B cell (primary cell): ENCODE results near the gene AURKA.

Experiments used
- EZH2 ChIP-seq: IDR thresholded peaks from 2 replicates; pipeline ENCODE4 v1.6.1; 2012; ENCODE audit warnings: borderline replicate concordance, low read depth, mild to moderate bottlenecking, moderate library complexity, low read length; ENCODE audit not compliant: insufficient read depth, poor library complexity, severe bottlenecking
- TF ChIP-seq, protein P1 (sequence below): fragments of 200-600 bp; IDR thresholded peaks from one replicate; pipeline ENCODE4 v1.8.0; 2022; ENCODE audit warnings: antibody characterized with exemption, mild to moderate bottlenecking

DNA sequence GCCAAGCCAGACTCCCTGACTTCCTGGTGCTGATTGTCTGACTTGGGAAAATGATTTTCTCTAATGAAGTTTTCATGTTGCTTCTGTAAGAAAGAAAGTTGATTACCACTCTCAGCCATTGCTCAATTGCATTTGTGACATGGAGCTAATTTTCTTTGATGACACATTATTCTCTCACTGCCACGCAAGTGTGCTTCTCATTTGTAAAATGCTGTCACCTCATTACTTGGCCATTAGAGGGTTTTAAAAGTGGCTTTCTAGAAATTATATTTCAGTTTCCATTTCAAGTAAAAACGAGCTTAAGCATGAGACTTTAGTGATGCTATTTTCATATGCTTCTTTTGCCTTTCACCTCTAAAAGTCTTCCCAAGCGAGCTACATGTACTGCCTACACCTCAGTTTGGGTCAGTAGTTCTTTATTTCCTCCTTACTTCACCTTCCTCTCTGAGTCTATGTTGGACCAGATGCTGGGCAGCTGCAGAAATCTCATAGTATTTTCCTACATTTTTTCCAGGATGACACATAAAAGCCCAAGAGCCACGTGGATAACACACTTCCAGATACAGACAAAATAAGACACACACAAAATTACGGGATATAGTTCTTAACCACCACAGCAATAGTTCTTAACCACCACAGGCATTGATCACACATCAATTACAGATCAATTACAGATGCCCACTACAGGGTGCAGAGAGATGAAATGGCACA lies 39.5 kb downstream of the AURKA start:
- TF ChIP-seq, protein P1, sequence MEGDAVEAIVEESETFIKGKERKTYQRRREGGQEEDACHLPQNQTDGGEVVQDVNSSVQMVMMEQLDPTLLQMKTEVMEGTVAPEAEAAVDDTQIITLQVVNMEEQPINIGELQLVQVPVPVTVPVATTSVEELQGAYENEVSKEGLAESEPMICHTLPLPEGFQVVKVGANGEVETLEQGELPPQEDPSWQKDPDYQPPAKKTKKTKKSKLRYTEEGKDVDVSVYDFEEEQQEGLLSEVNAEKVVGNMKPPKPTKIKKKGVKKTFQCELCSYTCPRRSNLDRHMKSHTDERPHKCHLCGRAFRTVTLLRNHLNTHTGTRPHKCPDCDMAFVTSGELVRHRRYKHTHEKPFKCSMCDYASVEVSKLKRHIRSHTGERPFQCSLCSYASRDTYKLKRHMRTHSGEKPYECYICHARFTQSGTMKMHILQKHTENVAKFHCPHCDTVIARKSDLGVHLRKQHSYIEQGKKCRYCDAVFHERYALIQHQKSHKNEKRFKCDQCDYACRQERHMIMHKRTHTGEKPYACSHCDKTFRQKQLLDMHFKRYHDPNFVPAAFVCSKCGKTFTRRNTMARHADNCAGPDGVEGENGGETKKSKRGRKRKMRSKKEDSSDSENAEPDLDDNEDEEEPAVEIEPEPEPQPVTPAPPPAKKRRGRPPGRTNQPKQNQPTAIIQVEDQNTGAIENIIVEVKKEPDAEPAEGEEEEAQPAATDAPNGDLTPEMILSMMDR, result no peak
- TF ChIP-seq EZH2, result no peak
